Thyroid gland (tissue), 4 donors: ENCODE results near the gene TPD52L1. TPM values are rescaled to one million over a fixed set of nuclear protein-coding genes. Genes with fewer than 3 reads are reported as not detected.

ENCODE experiments used
- DNase-seq, 2 donors: peaks; one replicate each; pipeline ENCODE4 v3.0.0-alpha.2; 2019
- H3K27ac ChIP-seq, 3 donors: fragments of 200-600 bp; sonication (generic); 1 replicate in 2 of 3; 2 replicates in 1 of 3; pipeline ENCODE4 v1.5.1; 2016 to 2019; ENCODE audit warnings: mild to moderate bottlenecking in 1 of 3, moderate library complexity in 1 of 3
- H3K27me3 ChIP-seq: fragments of 200-600 bp; sonication (generic); one replicate; pipeline ENCODE4 v1.5.1; 2019
- H3K36me3 ChIP-seq, 2 donors: fragments of 200-600 bp; sonication (generic); one replicate each; pipeline ENCODE4 v1.5.1; 2016 to 2019
- H3K4me1 ChIP-seq, 2 donors: fragments of 200-600 bp; sonication (generic); one replicate each; pipeline ENCODE4 v1.5.1; 2017 to 2019
- H3K4me3 ChIP-seq, 3 donors: fragments of 200-600 bp; sonication (generic); replicated peaks in 1 of 3; 1 replicate in 2 of 3; 2 replicates in 1 of 3; pipeline ENCODE4 v1.5.1; 2016; ENCODE audit warnings: mild to moderate bottlenecking in 1 of 3
- H3K9me3 ChIP-seq: fragments of 200-600 bp; sonication (generic); one replicate; pipeline ENCODE4 v1.5.1; 2017
- CTCF ChIP-seq, 6 experiments: fragments of 200-600 bp in 3 of 6; fragments of 450-650 bp in 3 of 6; sonication (generic) in 3 of 6; IDR thresholded peaks; one replicate each; pipeline ENCODE4 v1.5.1; 2016 to 2019; ENCODE audit warnings: antibody characterized with exemption in 6 of 6, mild to moderate bottlenecking in 2 of 6, inconsistent platforms in 1 of 6, moderate library complexity in 1 of 6
- POLR2A ChIP-seq, 2 donors: fragments of 450-650 bp; IDR thresholded peaks; one replicate each; pipeline ENCODE4 v1.6.1; 2017; ENCODE audit warnings: antibody characterized with exemption in 2 of 2, mild to moderate bottlenecking in 2 of 2, moderate library complexity in 1 of 2
- WGBS, 2 donors: methylation state at CpG; one replicate each; pipeline ENCODE4 v1.1.5; 2017; 5-methylcytosine and 5-hydroxymethylcytosine counted together
- intact Hi-C: fragments of 100-400 bp; cut with DNase I; formaldehyde crosslinking; loops from one replicate; pipeline ENCODE4 v1.15.1; 2023
- total RNA-seq, 4 donors: library from RNA; depleted of rRNA; stranded (reverse); fragments of >200 nt; gene quantifications; one replicate each; pipeline ENCODE4 v1.2.3, GENCODE V29; 2016

The TPD52L1 gene
- total RNA-seq, 4 donors from 2014 or later: 182 to 392 (median 293) TPM

DNA sequence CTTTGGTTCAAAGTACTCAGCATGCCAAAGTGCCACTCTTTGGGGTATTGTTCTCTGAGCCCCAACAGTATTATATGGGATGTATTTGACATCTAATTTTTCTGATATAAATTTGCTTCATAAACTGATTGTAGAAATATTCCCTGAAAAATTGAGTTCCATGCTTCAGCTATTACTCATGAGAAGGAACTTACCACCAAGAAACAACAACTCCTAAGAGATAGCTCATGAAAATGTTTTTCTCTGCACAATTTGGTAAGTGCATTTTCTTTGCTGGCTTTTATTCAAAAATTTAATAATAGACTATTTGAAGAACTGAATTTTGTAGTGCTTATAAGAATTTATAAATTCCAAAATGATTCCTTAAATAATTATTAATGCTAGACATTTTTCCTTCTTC is 12.8 kb upstream of the TPD52L1 start:
- DNase-seq: no peak
- Histone ChIP-seq H3K27ac (no peak overlapping the region), H3K27me3 (no peaks in the 10 kb centered on the region), H3K36me3 (no peaks in the 10 kb centered on the region), H3K9me3 (no peaks in the 10 kb centered on the region), H3K4me1 (no peaks in the 10 kb centered on the region), H3K4me3 (no peak overlapping the region)
- intact Hi-C loops: no loop called here
- TF ChIP-seq POLR2A (IDR thresholded peaks at IDR 0.05) (no peak), CTCF (IDR thresholded peaks at IDR 0.05) (no peak)

GRCh38 chr6:125142618-125143017 is 11.0 kb upstream of the TPD52L1 start:
- H3K27me3 ChIP-seq: no peaks in the 10 kb centered on the region
- WGBS, 2 donors: 97 to 98% methylated on average over 2 of the region's 2 CpGs

DNA sequence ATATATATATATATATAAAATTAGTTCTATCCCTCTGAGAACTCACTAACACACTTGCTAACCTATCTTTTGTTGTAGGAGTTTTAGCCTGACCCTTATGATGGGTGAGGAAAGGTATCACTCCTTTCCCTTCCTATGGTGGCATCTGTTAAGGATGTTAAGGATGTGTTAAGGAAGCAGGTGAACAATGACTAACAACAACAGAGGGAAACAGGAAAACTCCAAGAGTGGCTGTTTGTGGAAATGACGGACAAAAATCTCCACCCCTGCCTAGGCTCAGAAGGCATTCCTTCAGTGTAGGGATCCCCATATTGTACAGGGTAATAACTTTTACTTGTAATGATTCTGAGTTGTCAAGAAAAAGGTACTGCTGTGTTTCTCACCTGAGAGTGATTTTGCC is 8.8 kb upstream of the TPD52L1 start:
- 84 to 86% methylated on average over 1 of the region's 1 CpG for WGBS, 2 donors
- no peak for TF ChIP-seq CTCF (IDR thresholded peaks at IDR 0.05)
- TF ChIP-seq POLR2A (IDR thresholded peaks at IDR 0.05): no peak

More at GRCh38 chr6:125142618-125143017, 11.0 kb upstream of the TPD52L1 start:
- H3K9me3 ChIP-seq: no peaks in the 10 kb centered on the region
- no peak overlapping the region for H3K27ac ChIP-seq
- TF ChIP-seq POLR2A (IDR thresholded peaks at IDR 0.05) (no peak), CTCF (IDR thresholded peaks at IDR 0.05) (no peak)
- DNase-seq: no peak
- H3K36me3 ChIP-seq: no peaks in the 10 kb centered on the region
- no peaks in the 10 kb centered on the region for H3K4me1 ChIP-seq
- H3K4me3 ChIP-seq: no peak overlapping the region
- intact Hi-C loops: no loop called here

DNA sequence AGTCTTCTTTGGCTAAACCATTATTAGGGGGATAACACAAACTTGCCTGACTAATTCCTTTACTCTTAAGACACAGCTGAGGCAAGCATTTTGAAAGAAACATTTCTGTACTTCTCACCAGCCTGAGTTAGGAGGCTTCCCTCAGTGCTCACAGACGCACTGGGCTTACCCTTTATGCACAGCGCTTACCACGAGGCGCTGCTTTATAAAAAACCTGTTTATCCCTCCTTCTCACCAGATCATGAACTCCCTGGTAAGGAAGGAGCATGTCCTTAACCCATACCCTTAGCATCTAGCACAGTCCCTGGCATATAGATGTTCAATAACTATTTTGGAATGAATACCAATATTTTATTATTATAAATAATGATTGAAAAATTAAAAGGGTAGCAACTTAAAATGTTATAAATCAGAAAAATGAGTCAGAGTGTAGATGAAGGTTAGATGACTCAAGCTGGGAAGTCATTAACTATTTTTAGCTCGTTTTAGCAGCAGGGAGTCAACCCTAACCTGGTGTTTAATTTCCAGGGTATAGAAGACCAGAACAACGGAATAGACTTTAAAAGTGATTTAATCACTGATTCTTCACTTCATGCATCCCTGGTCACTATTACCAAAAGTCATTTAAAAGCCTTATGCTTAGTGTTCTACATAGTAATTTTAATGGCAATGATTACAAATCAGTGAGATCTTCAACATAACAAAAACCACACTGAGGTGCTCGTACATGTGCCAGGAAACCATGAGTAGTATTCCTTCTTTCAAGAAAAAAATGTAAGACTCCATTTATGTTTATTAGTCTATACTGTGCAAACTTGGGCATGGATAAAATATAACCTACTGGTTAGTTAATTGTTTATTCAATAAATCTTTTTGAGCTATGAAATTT is 4.1 kb upstream of the TPD52L1 start:
- Histone ChIP-seq H3K36me3 (no peaks in the 10 kb centered on the region), H3K4me1 (peaks cover 4 to 5% of the 10 kb centered on the region in 2 donors), H3K4me3 (no peak overlapping the region), H3K27ac (no peak overlapping the region), H3K27me3 (no peaks in the 10 kb centered on the region), H3K9me3 (no peaks in the 10 kb centered on the region)
- 78 to 83% methylated on average over 7 of the region's 7 CpGs for WGBS, 2 donors
- TF ChIP-seq CTCF (IDR thresholded peaks at IDR 0.05) (no peak), POLR2A (IDR thresholded peaks at IDR 0.05) (no peak)
- intact Hi-C loops: loop anchor here (5.0 to 10.0 kb wide), 2 partner anchors 153 to 615 kb away; partner anchors contain the start of gene HDDC2
- DNase-seq: no peak

More for the DNA sequence above, 8.8 kb upstream of the TPD52L1 start:
- Histone ChIP-seq H3K36me3 (no peaks in the 10 kb centered on the region), H3K27ac (no peak overlapping the region), H3K4me1 (no peaks in the 10 kb centered on the region), H3K9me3 (no peaks in the 10 kb centered on the region), H3K4me3 (no peak overlapping the region), H3K27me3 (no peaks in the 10 kb centered on the region)
- no peak for DNase-seq
- intact Hi-C loops: no loop called here

- intact Hi-C loops: loop anchor here (5.0 to 10.0 kb wide), 2 partner anchors 151 to 613 kb away; partner anchors contain the start of gene HDDC2
- Histone ChIP-seq H3K4me1 (peaks cover 6 to 13% of the 10 kb centered on the region in 2 donors), H3K4me3 (no peak overlapping the region), H3K36me3 (no peaks in the 10 kb centered on the region), H3K27ac (peak overlapping the region; percentile 31 to 44 (median 33)), H3K27me3 (no peaks in the 10 kb centered on the region), H3K9me3 (no peaks in the 10 kb centered on the region)
- WGBS, 2 donors: 24 to 43% methylated on average over 4 of the region's 4 CpGs
- no peak for DNase-seq
- no peak for TF ChIP-seq POLR2A (IDR thresholded peaks at IDR 0.05)
- TF ChIP-seq CTCF (IDR thresholded peaks at IDR 0.05): no peak
These were observed 1.9 kb upstream of the TPD52L1 start for GRCh38 chr6:125151700-125152099.
